GM19023 (cell line): ENCODE results near the gene PLXNC1.

ENCODE experiments used
- ATAC-seq: cut with Tn5 transposase; IDR thresholded peaks from one replicate; pipeline ENCODE4 v1.9.1; 2021; ENCODE audit warnings: mild to moderate bottlenecking, moderate library complexity; ENCODE audit not compliant: unreplicated experiment

The PLXNC1 gene

DNA sequence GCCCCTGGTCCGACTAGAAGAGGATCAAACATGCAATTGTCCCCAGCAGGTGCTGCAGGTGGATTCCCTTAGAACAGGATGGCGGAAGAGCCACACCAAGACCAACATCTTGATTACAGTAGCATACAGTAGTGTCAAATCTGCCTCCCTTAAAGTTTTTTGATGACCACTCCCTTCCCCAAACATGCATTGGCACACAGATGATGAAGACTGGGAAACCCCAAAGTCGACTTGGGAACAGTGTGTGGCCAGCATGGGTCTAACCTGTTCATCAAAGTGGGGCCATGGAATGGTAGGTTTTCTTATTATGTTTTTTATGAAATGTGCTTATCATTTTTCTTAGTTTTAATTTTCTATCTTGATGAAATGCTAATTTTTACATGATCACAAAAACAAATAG is 8.8 kb downstream of the PLXNC1 start:
- ATAC-seq = no peak

DNA sequence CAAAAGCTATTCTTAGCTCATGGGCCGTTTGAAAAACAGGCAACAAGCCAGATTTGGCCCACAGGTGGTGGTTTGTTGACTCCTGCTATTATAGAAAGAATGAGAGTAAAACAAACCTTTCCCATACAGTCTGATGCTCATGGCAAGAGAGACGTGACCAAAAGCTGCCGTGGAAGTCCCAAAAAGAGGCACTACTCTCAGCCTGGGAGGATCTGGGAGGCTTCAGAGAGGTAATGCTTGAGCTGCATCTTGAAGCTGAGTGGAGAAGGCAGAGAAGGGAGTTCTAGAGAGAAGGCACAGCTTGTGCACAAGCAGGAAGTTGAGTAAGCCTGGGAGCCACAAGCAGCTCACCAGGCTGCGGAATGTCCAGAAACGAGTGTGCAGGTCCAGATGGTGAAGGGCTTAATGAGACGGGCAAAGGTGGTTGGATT is 9.6 kb downstream of the PLXNC1 start:
- peak; percentile 76 for ATAC-seq

DNA sequence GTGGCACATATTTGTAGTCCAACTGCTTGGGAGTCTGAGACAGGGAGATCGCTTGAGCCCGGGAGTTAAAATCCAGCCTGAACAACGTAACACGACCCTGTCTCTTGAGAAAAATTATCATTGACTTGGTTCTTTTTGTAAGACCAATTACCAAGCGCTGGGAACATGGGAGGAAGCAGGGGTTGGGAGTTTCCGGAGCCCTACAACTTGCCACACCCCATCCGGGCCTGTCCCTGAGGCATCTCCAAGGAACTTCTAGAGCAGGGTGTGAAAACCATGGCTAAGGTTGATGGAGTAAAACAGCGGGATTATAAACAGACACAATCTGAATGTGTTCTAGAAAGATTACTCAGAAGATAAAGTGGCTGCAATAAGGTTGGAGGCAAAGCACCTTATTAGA is 10.3 kb downstream of the PLXNC1 start:
- no peak for ATAC-seq

DNA sequence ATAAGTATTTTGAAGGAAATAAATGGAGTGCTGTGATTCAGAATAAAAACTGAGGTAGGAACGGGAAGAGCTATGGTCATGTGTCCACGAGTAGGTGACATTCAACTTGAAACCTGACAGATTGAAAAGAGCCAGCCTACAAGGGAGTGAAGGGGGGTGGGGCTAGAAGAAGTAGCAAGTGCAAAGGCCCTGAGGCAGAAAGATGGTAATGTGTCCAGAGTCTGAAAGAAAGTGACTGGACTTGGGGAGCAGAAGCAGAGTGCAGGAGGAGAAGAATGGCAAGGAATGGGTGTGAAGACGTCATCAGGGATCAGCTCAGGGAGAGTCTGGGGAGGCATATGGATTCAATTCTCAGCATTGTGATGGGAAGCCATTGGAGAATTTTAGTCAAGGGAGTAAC is 13.7 kb downstream of the PLXNC1 start:
- no peak for ATAC-seq

DNA sequence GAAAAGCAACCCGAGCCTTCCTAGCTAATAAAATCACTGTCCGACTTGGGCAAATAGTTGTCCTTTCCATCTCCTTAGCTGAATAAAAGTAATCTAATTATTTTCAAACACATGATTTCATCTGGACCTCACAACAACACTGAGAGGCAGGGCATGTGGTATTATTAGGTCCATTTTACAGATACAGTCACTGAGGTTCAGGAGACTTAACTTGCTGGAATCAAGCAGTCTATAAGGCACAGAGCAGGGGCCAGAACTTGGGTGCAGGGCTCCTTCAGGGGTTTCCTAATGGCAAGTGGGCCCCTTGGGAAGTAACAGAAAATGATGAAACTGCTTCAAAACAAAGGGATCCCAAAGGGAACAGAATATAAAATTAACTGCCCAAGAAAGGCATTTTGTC is 15.5 kb downstream of the PLXNC1 start:
- no peak for ATAC-seq

DNA sequence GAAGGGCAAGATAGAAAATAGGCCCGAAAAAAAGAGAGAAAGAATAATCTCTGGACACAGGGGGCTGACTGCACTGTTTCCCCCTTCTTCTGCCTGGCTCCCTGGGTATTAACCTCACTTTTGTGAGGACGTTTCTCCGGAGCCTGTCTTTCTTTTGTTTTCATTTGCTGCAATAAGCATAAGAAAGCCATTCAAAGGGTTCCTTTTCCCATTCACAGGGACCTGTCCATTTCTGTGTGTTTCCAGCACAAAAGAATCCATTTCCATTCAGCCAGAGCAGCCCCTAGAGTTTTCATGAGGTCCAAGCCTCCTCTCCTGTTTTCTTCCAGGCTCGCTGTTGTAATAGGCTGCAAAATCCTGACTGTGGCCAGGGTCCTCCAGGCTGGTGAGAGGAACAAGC is 16.8 kb downstream of the PLXNC1 start:
- no peak for ATAC-seq

DNA sequence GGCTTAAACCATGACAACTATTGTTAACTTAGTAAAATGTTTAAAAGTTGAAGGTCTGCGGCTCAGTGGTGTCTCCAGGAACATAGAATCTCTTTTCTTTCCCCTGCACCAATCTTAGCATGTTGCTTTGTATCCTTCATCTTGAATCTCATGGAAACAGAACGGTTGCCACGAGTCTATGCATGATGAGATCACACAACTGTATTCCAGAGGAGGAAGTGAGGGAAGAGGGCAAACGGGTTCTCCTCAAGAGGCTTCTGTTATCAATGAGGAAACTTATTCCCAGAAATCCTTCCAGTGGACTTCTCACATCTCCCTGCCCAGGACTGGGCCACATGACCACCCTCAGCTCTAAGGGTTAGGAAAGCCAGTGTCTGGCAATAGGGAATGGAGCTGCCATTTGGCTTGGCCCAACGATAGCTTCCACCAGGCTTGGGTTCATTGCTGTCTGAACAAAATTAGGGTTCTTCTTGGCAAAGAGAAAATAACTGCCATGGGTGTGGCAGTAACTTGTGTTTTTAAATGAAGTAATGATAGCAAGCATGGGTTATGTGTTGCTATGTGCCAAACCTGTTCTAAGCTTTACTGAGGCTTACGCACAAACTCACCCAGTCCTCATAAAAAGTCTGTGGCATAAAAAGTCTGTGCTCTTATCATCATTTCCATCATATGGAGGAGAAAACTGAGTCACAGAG is 17.4 kb downstream of the PLXNC1 start:
- ATAC-seq = no peak

DNA sequence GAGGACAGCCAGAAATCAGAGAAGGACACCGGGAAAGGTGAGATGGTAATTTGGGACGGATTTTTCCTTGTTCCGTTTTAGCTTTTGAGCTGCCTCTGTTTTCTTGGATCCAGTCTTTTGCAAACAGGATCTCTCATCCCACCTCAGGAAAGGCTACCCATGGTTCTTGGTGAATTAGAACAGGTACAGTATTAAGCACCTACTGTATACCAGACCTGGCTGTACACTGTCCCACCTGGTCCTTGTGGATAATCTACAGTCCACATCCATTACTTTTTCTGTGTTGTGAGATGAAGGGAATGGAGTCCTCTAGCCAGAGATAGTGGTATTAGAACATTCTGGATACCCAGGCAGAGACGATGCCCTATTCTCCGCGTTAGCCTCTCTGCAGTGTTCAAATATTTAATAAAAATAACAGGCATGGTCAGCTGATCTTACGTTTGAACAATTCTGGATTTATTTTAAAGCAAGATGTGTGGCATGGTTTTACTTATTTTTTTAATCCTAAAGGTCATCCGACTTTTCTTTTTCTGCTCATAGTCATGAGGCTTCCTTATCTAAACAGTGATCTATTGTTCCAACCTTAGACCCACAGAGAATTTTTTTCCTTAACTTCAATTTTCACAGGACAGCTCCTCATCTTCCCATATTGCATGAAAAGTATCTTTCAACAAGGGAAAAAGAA is 18.8 kb downstream of the PLXNC1 start:
- ATAC-seq = no peak

DNA sequence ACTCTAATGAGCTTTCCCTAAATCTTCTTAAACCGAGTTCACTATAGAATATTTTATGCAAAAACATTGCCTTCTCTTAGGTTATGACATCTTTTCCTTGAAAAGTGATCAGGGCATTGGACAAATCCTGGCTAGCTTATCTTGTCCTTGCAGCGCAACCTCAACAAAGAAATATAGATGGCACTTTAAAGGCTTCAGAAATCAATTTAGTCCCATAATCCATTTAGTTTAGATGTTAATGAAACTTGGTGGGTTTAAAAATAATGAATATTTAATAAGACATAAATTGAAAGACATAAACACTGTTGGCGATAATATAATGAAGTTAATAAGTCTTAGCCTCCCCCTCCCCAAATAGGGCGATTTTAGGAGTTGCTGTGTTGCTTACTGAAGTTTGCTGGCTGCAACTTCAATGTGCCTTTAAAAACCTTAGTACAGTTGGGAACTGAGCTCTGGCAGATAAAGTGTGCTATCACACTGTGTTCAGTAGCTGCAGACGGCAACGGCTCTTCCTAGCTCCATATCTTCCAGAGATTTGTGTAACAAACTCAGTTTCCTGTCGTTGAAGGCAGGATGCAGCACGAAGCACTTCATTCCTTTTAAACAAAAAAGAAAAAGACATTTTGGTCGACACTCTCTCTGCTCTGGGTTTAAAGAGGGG is 19.5 kb downstream of the PLXNC1 start:
- no peak for ATAC-seq

DNA sequence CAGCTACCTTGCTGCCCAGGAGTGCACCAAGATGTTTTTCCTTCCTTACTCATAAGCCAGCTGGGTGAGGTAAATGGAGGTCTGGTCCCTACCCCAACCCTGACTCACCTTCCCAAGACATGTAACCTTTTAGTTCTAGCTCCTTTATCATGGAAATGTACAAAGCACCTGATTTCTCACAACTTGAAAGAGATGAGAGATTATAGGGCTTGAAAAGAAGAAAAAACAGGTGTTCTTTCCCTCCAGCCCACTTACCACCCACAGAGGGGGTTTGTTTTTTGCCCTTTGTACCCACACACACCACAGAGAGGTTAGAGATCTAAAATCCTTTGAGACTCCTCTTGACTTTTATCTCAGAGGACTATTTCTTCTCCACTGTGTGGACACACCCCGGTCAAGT is 21.1 kb downstream of the PLXNC1 start:
- no peak for ATAC-seq

DNA sequence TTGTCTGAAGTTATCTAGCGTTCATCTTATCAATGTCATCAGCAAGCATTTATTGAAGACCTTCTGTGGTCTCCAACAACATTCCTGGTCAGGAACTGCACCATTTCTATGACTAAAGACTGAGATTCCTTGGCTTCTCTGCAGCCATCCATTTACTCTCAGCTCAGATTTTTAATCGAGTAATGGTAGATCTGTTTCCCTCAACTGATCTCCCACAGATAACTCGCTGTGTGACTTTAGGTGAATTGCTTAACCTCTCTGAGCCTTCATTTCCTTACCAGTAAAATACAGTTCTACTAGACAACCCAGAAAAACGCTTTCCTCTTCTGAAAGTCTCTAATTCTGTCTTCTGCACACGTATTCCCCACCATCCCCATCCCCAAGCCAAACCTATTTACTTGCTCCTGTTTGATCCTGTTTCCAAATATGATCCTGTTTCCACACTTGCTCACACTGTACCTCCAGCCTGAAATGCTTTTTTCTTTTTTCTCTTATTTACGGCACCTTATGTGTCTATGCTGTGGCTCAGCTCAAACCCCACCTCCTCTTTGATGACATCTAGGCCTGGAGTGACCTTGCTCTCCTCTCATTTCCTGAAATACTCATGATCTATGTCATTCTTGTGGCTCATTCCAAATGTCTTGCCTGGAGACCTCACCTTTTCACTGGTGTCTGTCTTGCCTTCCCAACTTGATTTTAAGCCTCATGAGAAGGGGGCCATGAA is 21.8 kb downstream of the PLXNC1 start:
- no peak for ATAC-seq

DNA sequence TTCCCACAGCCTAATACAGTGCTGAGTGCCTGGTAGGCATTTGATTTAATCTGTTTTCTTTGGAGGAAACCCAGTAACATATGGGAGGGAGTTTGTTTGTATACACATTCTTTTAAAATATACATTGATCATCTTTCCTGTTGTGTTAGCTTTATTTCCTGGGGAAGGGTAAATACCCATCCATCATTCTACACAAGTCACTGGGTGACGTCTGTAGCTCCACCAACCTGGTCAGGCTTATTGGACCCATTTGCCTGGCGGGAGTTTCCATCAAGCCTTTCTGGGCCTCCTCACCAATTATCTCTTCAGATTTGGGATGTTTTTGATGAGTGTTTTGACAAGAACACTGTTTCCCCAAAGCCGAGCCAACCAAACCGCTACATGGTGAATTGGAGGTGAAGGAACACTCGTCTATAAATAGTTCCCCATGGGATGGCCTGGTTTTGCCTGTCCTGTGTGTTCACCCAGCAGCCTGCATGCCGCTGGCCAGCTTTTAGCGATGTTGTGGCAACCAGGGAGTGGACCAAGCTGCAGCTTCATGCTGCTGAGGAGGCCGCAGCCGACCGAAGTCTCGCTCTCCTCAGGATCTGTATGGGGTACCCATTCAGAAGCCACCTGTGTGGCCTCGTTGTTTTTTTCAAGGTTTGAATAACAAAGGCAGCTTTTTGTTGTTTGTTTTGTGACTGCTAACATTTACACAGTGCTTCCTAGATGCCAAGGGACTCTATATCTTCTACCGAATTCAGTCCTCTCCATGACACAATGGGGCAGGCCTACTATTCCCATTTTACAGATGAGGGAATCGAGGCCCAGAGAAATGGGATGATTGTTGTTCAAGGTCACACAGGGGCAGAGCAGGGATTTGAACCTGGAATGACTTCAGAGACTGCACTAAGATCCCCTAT is 22.6 kb downstream of the PLXNC1 start:
- ATAC-seq = no peak

DNA sequence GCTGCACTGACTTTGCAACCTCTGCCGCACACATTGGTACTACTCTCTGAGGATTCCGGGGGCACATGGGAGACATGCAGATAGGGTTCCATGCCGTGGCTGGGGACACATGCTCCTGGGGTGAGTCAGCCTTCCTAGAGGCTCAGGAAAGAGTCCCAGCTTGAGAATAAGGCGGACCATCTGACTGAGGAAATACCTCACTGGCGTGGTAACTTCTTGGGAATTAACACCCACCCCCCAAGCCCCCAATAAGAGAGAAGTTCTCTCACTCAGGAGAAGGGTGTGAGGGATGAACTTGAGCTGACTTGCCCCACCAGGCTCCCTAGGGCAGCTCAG is 23.2 kb downstream of the PLXNC1 start:
- no peak for ATAC-seq

DNA sequence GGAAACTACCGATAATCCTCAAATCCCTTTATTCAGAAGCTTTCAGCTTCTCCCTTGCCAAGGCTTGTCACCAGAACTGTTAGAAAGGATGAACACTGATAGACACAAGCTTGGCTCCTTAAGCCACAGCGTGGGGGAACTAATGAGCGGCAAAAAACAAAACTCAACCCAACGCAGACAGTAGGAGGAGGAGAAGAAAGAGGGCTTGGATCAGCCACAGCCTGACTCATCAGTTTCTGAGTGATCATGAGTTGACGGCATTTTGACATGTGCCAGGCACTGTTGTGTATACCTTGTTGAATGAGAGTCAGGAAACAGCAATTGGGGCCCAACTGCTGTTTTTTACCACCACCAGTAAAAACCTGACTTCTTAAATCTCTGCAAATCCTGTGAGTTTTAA is 23.7 kb downstream of the PLXNC1 start:
- ATAC-seq = no peak

DNA sequence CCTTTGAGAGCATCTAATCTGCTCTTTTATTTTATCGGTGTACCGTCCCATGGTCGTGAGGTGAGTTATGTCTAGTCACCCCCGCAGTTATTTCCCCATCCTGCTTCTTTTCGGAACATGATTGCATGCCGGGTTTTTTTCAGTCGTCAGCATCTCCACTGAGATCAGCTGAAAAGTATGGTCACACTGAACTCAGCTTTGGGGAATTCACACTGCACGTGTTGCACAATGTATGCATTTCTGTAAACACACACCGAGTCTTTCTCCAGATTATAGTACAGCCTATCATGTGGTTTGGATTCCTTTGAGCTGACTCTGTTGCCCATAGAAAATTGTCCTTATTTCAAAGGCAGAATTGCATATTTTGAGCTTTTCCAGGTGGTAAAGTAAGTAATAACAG is 24.6 kb downstream of the PLXNC1 start:
- no peak for ATAC-seq

DNA sequence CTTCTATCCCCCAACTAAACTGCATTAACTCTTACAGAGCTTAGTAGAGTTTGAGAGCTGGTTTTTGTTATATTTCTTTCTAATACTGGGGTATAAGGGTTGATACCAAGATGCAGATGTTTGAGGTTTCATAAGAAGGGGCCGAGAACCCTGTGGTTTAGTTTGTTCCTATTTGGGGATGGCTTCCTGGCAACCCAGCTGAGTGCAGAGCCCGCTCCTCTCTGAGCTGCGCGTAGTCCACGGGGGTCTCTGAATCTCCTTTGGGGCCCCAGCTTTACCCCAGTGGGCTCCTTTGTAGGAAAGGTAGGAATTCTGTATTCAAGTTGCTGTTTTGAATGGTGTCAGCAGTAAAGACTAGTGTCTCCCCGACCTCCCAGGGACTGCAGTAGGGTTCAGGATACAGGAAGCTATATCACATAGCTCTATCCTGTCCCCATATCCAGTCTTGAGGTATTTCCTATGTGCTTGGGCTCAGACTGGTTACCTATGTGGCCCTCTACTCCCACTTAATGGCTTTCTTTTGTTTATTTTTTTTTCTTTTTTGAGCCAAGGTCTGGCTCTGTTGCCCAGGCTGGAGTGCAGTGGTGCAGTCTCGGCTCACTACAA is 25.4 kb downstream of the PLXNC1 start:
- ATAC-seq = peak; percentile 65

DNA sequence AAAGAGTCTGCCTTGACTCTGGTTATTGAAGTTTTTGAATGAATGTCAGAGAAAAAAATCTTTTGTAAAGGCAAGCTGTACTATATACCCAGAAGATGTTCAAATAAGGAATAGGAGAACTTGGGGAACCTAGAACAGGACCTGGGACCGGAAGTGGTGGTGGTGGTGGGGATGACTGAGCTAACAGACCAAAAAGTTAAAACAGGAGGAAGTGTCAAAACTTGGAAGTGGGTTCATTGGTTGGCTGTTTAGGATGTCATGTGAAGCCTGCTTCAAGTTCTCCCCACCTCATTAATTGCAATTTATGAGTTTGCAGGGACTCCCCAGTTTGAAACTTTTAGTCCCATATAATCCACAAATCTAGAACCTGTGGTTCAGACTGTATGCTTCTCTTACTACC is 26.2 kb downstream of the PLXNC1 start:
- no peak for ATAC-seq

DNA sequence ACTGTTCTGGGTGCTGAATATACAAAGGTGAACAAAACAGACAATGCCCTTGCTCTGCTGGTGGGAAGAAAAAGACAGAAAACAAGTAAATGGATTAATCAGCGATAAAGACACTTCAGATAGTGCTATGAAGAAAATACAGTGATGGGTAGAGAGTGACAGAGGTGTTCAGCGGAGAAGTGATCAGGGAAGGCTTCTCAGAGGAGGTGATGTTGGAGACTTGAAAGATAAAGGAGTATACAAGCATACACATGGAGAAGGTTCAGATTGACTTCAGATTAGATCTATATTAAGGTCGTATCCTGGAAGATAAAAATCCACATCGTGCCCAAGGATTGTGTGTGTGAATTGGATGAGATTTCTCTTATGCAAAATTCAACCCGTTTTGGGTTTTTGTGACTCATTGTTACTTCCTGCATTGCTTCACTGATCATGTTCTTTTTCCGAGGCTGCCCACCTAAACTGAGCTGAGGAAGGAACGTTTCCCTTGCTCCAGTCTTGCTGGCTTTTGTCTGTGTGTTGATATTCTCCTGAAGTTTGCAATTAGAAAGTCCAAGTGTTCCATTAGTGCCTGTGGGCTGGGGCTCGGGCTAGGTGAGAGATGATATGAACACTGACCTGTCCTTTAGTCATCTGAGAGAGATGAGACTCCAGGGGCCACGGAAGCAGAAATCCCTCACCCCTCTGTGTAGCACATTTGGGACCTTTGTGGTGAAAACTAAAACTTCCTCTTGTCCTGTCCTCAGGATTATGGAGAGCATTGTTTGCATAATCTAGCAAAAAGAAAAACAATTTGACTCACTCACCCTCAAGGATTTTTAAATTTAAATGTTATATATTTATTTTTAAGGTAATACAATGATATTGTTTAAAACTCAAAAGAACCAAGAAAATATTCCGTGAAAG is 27.6 kb downstream of the PLXNC1 start:
- ATAC-seq = no peak

DNA sequence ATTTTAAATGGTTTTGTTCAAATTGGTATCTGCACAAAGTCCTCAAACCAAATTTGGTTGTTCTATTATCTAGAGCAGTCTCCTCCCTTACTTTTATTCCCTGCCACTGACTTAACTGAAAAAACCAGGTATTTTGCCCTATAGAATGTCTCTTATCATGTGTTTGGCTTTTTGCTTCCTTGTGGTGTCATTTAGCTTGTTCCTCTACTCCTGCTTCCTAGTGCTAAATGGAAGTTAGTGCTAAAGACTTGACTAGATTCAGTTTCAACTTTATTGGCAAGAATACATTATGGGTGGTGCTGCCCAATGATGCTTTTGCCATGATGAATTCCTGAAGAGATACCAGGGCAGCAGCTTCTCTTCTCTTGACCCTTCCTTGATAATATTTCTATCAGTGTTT is 29.7 kb downstream of the PLXNC1 start:
- ATAC-seq = no peak
